Stomach smooth muscle (tissue), 2 donors: ENCODE data around the gene LHX3.

ENCODE experiments used
- H3K27ac ChIP-seq: one replicate; pipeline ENCODE4 v1.7.0; 2013; ENCODE audit warnings: mild to moderate bottlenecking, low read length, inconsistent platforms
- H3K27me3 ChIP-seq, 2 donors: one replicate each; pipeline ENCODE4 v1.7.0; 2013; ENCODE audit warnings: low read length in 2 of 2; ENCODE audit not compliant: insufficient read depth in 2 of 2, control insufficient read depth in 1 of 2
- H3K36me3 ChIP-seq, 2 donors: one replicate each; pipeline ENCODE4 v1.7.0; 2013; ENCODE audit warnings: low read length in 2 of 2; ENCODE audit not compliant: control insufficient read depth in 2 of 2, insufficient read depth in 2 of 2
- H3K4me1 ChIP-seq: one replicate; pipeline ENCODE4 v1.7.0; 2013; ENCODE audit warnings: low read length; ENCODE audit not compliant: control insufficient read depth, insufficient read depth
- H3K4me3 ChIP-seq, 2 donors: one replicate each; pipeline ENCODE4 v1.7.0; 2013; ENCODE audit warnings: low read length in 2 of 2
- H3K9ac ChIP-seq, 2 donors: one replicate each; pipeline ENCODE4 v1.7.0; 2013; ENCODE audit warnings: low read length in 2 of 2, mild to moderate bottlenecking in 1 of 2
- H3K9me3 ChIP-seq, 2 donors: one replicate each; pipeline ENCODE4 v1.7.0; 2013; ENCODE audit warnings: low read length in 2 of 2; ENCODE audit not compliant: control insufficient read depth in 2 of 2
- donor health status: healthy.
- donor health status: Pancreatic carcinoma.

LHX3 gene

DNA sequence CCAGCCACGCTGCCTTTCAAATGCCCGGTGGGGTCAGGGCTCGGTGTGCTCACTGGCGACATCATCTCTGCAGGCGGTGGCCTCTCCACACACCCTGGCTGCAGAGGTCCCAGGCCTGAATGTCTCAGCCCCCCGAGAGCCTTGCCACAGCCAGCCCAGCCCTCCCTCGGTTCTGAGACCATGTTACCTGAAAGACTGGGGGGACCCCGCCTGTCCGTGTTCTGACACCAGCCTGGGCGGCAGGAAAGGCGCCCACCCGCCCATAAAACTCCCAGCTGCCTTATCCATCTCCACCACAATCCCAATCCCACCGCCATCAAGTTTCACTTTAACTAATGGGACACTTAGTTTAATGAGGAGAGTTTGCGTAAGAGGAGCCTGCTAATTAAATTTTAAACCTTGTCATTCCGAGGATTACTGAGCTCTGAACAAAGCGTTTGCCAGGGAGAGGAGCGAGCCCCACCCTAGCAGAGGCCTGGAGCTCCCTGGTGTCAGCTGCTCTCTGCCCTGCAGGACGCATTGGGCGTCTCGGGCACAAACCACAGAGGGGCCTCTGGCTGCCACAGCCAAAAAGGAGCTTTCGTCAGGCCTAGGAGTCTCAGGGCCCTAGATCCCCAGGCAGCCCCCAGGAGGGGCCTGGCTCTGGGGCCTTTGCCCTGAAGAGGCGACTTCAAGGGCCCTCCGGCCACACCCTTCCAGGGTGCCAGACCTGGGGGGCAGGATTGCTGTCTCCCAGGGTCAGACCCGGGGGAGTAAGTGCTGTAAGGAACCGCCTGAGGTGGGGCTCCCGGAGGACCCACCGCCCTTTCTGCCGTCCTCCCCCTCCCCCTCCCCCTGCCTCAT is 15.3 kb downstream of the LHX3 start:
- Histone ChIP-seq H3K36me3 (no peaks in the 10 kb centered on the region), H3K27me3 (peaks cover 38 to 45% of the 10 kb centered on the region in 2 donors), H3K4me1 (no peaks in the 10 kb centered on the region), H3K9ac (no peak overlapping the region), H3K9me3 (no peaks in the 10 kb centered on the region), H3K4me3 (no peak overlapping the region), H3K27ac (no peak overlapping the region)

DNA sequence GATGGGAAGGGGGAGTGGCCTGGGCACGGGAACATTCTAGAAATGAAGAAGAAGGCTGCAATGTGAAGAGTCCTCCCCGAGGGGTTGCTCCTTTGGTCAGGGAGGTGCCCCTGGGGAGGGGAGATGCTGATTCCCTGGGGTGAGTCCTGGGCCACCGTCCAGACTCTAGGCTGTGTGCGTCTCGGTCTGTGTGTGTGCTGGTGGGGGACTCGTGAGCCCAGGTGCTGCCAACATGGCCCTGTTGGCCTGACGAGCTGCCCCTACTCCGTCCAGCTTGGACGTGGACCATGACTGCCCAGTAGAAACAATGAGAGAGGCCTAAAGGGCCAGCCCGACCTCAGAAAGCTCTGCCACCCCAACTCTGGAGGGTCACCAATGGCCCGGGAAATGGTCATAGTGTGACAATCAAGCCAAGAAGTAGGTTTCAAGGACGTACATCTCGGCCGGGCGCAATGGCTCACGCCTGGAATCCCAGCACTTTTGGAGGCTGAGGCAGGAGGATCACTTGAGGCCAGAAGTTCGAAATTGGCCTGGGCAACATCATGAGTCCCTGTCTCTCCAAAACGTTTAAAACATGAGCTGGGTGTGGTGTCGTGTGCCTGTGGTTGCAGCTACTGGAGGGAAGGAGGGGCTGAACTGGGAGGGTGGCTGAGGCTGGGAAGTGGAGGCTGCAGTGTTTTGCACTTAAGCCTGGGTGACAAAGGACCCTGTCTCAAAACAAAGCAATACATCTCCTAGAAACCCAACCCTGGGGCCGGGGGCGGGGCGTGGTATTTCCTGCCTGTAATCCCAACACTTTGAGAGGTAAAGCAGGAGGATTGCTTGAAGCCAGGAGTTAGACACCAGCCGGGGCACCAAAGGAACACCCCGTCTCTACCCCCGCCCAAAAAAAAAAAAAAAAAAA is 17.0 kb downstream of the LHX3 start:
- Histone ChIP-seq H3K27ac (no peak overlapping the region), H3K36me3 (no peaks in the 10 kb centered on the region), H3K9ac (no peak overlapping the region), H3K9me3 (no peaks in the 10 kb centered on the region), H3K4me3 (no peak overlapping the region), H3K4me1 (no peaks in the 10 kb centered on the region), H3K27me3 (peaks cover 28 to 50% of the 10 kb centered on the region in 2 donors)

DNA sequence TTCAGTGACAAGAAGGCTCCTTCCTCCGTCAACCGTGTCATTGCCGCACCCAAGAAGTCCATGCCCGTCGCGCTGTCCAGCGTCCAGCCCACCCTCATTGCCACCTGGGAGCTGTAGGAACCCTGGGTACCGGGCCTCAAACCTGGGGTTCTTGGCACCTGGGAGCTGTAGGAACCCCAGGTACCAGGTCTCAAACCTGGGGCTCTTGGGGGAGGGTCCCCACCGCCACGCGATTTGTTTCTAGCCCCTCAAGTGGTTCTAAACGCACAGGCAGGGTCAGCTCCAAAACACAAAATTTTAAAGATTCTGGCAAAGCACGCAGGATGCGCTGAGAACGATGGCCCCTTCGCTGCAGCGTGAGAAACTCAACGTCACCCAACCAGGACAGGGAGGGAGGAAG is 17.7 kb downstream of the LHX3 start:
- Histone ChIP-seq H3K36me3 (no peaks in the 10 kb centered on the region), H3K27me3 (peaks cover 21 to 49% of the 10 kb centered on the region in 2 donors), H3K4me3 (no peak overlapping the region)

DNA sequence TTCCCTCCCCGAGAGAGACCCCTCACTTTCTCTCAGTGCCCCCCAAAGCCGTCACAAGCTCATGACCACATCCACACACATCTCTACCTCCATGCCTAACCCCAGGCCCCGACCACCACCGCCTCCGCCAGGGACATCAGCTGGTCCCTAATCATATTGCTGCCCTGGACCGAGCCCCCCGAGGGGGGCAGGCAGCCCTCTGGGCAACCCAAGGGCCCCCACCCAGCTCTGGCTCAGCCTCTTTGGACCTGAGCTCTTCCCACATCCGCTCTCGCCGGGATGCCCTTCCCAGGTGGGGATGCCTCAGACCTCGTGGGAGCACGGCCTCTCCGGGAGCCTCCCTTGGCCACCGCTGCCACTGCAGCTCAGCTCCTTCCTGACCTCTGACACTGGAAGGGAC is 18.5 kb downstream of the LHX3 start:
- no peak overlapping the region for H3K9ac ChIP-seq
- H3K27ac ChIP-seq: no peak overlapping the region
- peaks cover 14 to 42% of the 10 kb centered on the region in 2 donors for H3K27me3 ChIP-seq
- no peak overlapping the region for H3K4me3 ChIP-seq
- H3K4me1 ChIP-seq: no peaks in the 10 kb centered on the region
- no peaks in the 10 kb centered on the region for H3K9me3 ChIP-seq
- H3K36me3 ChIP-seq: no peaks in the 10 kb centered on the region

More for the DNA sequence above, 17.7 kb downstream of the LHX3 start:
- Histone ChIP-seq H3K9ac (no peak overlapping the region), H3K4me1 (no peaks in the 10 kb centered on the region), H3K9me3 (no peaks in the 10 kb centered on the region), H3K27ac (no peak overlapping the region)

DNA sequence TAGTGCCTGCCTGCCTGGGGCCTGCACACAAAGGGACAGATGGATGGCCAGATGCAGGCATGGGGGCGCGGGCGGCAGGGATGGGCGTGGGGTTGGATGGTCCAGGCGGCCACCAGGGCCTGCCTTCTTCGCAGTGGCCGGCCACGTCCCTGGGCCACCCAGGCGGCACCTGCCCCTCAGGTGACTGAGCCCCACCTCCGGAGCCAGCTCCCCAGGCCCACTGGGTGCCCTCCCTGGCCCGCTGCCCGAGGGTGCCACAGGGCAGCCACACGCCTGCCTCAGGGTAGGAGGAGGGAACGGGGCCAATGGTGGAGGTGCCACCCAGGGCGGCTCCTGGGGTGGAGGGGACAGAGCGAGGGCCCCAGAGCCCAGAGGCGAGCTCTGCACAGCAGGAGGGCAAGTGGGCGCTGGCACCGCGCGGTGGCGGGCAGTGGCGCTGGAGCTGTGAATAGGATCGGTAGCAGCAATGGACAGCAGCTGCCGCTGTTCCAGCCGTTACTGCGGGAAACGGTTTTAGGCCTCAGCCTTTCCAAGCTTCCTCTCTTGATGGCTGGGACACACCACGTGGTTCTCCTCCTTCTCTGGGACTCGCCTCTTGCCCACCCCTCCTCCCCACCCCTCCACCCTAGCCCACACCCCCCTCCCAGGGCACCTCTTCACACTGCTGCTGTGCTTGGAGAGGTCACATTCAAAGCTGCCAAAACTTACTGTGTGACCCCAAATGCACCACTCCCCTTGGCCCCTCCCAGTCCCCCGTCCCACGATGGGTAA is 19.1 kb downstream of the LHX3 start:
- H3K4me3 ChIP-seq: no peak overlapping the region
- H3K4me1 ChIP-seq: no peaks in the 10 kb centered on the region
- H3K36me3 ChIP-seq: no peaks in the 10 kb centered on the region
- H3K9ac ChIP-seq: no peak overlapping the region
- H3K27ac ChIP-seq: no peak overlapping the region
- no peaks in the 10 kb centered on the region for H3K9me3 ChIP-seq
- peaks cover 9 to 37% of the 10 kb centered on the region in 2 donors for H3K27me3 ChIP-seq

DNA sequence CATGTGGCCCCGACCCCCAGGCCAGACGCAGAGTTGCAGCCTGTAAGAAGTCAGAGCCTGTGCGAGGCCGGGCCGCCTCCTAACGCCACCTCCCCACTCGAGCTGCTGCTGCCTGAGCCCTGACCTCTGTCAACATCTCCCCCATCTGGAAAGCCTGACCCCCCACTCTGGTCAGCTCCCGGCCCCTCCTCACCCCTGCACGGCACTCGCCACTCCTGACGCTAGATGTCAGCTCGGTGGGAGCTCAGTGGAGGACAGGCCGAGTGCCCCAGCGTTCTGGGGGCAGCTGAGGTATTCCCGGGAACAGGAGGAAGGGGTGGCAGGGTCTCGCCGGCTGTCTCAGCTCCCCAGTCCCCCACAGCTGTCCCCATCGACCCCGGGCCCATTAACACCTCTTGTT is 19.9 kb downstream of the LHX3 start:
- Histone ChIP-seq H3K27me3 (peaks cover 3 to 31% of the 10 kb centered on the region in 2 donors), H3K9ac (no peak overlapping the region)

DNA sequence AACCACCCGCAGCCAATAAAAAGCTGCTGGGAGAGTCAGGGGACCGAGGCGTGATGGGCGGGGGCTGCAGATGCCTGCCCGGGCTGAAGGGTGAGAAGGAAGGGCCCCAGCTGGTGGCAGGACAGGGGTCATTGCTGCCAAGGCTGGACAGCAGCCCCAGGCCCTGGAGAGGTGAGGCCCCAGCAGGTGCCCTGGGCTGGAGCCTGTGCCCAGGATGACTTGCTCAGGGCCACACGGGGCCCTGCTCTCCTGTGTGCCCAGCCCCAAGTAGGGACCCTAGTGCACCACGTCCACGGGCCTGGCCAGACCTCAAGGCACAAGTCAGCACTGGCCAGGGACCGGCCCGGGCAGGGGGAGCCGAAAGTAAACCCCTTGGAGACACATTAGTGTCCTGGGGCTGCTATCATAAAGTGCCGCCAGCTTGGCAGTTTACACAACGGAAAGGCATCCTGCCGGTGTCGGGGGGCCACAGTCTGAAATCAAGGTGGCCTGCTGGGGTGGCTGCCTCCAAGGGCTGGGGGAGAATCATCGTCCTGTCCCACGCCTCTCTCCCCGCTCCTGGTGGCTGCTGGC is 22.0 kb downstream of the LHX3 start:
- Histone ChIP-seq H3K9me3 (no peaks in the 10 kb centered on the region), H3K9ac (no peak overlapping the region), H3K27ac (no peak overlapping the region), H3K36me3 (no peaks in the 10 kb centered on the region), H3K27me3 (peaks cover 3 to 21% of the 10 kb centered on the region in 2 donors), H3K4me3 (no peak overlapping the region), H3K4me1 (no peaks in the 10 kb centered on the region)

More for the DNA sequence above, 19.9 kb downstream of the LHX3 start:
- H3K36me3 ChIP-seq: no peaks in the 10 kb centered on the region
- no peaks in the 10 kb centered on the region for H3K4me1 ChIP-seq
- no peak overlapping the region for H3K4me3 ChIP-seq
- H3K27ac ChIP-seq: no peak overlapping the region
- no peaks in the 10 kb centered on the region for H3K9me3 ChIP-seq

DNA sequence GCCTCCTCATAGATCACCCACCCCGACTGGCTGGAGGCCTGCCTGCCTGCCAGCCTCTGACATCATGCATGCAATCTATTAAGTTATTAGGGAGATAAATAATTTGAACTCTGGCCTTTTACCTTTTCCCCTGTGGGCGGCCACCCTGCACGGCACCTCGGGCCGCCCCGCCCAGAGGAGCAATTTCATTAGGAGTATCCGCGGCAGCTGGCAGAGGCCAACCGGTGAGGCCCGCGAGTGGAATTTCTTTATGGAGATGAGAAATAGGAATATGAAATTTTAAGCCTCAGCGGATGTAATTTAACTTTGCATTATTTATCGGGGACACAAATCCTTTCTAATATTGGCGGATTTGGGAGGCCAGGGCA is 22.5 kb downstream of the LHX3 start:
- H3K9me3 ChIP-seq: no peaks in the 10 kb centered on the region
- no peak overlapping the region for H3K4me3 ChIP-seq
- H3K27me3 ChIP-seq: peaks cover 3 to 20% of the 10 kb centered on the region in 2 donors
- H3K36me3 ChIP-seq: no peaks in the 10 kb centered on the region
- H3K4me1 ChIP-seq: no peaks in the 10 kb centered on the region
- H3K9ac ChIP-seq: no peak overlapping the region
- H3K27ac ChIP-seq: no peak overlapping the region

DNA sequence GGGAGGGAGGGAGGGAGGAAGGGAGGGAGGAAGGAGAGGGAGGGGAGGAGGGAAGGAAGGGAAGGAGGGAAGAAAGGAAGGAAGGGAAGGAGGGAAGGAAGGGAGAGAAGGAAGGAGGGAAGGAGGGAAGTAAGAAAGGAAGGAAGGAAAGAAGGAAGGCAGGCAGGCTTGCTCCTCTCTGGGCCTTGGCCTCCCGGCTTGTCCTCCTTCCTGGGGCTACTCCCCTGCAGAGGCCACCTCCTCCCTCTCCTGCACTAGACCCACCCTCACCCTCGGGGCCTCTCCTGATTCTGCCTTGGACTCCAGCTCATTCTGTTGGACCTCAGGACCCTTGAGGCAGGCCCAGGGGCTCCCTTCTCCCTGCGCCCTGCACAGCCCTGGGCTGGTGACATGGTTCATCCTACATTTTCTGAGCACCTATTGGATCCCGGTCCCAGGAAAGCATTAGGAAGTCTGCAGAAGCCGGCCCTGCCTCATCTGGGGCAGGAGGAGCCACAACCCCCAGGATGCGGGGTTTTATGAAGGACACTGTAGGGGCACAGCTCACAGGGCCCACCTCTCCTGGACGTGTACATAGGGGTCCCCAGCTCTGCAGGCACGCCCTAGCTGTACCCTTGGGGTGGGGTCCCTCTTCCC is 23.0 kb downstream of the LHX3 start:
- no peak overlapping the region for H3K27ac ChIP-seq
- no peak overlapping the region for H3K9ac ChIP-seq
- H3K4me3 ChIP-seq: no peak overlapping the region
- no peaks in the 10 kb centered on the region for H3K36me3 ChIP-seq
- H3K4me1 ChIP-seq: no peaks in the 10 kb centered on the region
- peaks cover 3 to 18% of the 10 kb centered on the region in 2 donors for H3K27me3 ChIP-seq
- no peaks in the 10 kb centered on the region for H3K9me3 ChIP-seq

DNA sequence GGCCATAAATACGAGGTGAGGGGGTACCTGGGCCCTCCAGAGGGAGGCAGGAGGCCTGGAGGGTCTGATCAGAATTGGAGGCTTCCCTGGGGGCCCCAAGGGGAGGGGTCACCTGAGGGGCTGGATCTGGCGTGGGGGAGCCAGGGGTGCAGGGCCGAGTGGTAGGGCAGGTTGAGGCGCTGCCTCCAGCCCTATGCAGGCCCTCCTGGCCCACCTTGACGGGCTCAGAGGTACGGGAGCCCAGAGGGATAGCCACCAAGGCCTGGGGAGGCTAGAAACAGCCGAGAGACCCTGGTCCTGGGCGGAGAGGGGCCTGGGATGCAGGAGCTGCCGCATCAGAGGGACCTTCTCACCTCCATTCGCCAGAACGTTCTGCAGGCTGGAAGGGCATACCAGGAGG is 24.3 kb downstream of the LHX3 start:
- Histone ChIP-seq H3K27me3 (peaks cover 3 to 12% of the 10 kb centered on the region in 2 donors), H3K36me3 (no peaks in the 10 kb centered on the region), H3K9ac (no peak overlapping the region), H3K9me3 (no peaks in the 10 kb centered on the region), H3K4me3 (no peak overlapping the region), H3K27ac (no peak overlapping the region), H3K4me1 (no peaks in the 10 kb centered on the region)
